Caco-2 (cell line): ENCODE results near the gene TFDP2. TPM values are rescaled to one million over a fixed set of nuclear protein-coding genes. Genes with fewer than 3 reads are reported as not detected.
"Not testable (repeated sequence)": the region's sequence is repeated elsewhere in the genome, so short reads cannot be mapped to it uniquely, and the experiment has no call there.

Source experiments
- BruUV-seq: library from RNA; stranded (reverse); fragments of 400-500 nt; replicated peaks from 2 replicates; lab custom pipeline; 2021; lab: Mats Ljungman, UMichigan
- CTCF ChIA-PET: fragments of 300-600 bp; sonication (Branson Sonifier 250); formaldehyde crosslinking; loops from one replicate; lab custom pipeline; 2022; ENCODE audit warnings: antibody characterized with exemption; lab: Charles Lee
- POLR2A ChIA-PET: fragments of 300-600 bp; sonication (Branson Sonifier 250); formaldehyde crosslinking; loops from one replicate; lab custom pipeline; 2022; ENCODE audit warnings: antibody characterized with exemption; lab: Charles Lee
- DNase-seq, 2 experiments: peaks; one replicate each; pipeline versions ENCODE4 v3.0.0 to v3.0.0-alpha.2; 2020 to 2022
- H3K27me3 ChIP-seq: replicated peaks from 2 replicates; pipeline ENCODE4 v1.6.0; 2011; ENCODE audit warnings: low read length; ENCODE audit not compliant: control insufficient read depth, insufficient read depth
- H3K36me3 ChIP-seq: 2 replicates; pipeline ENCODE4 v1.5.1; 2011; ENCODE audit warnings: low read length; ENCODE audit not compliant: control insufficient read depth, insufficient read depth
- H3K4me1 ChIP-seq: fragments of 250-450 bp; sonication (Bioruptor Pico); 2 replicates; pipeline ENCODE4 v1.5.1; 2020; ENCODE audit warnings: mild to moderate bottlenecking
- H3K4me3 ChIP-seq: 2 replicates; pipeline ENCODE4 v1.5.1; 2011; ENCODE audit warnings: low read depth, mild to moderate bottlenecking, control low read depth, low read length
- H3K9me3 ChIP-seq: fragments of 250-450 bp; sonication (Bioruptor Pico); 2 replicates; pipeline ENCODE4 v1.5.1; 2020; ENCODE audit warnings: mild to moderate bottlenecking, moderate library complexity
- H3K27ac Mint-ChIP-seq: one replicate; pipeline ENCODE4 v1.8.0; 2022; ENCODE audit warnings: mixed read lengths; ENCODE audit not compliant: unreplicated experiment
- H3K27me3 Mint-ChIP-seq: one replicate; pipeline ENCODE4 v1.8.0; 2022; ENCODE audit warnings: mixed read lengths; ENCODE audit not compliant: insufficient read depth, unreplicated experiment
- H3K36me3 Mint-ChIP-seq: one replicate; pipeline ENCODE4 v1.8.0; 2022; ENCODE audit warnings: mild to moderate bottlenecking, mixed read lengths; ENCODE audit not compliant: insufficient read depth, unreplicated experiment
- H3K4me1 Mint-ChIP-seq: one replicate; pipeline ENCODE4 v1.8.0; 2022; ENCODE audit warnings: low read depth, mixed read lengths; ENCODE audit not compliant: unreplicated experiment
- H3K4me3 Mint-ChIP-seq: one replicate; pipeline ENCODE4 v1.8.0; 2022; ENCODE audit warnings: mild to moderate bottlenecking, moderate library complexity, mixed read lengths; ENCODE audit not compliant: unreplicated experiment
- H3K9me3 Mint-ChIP-seq: one replicate; pipeline ENCODE4 v1.8.0; 2022; ENCODE audit warnings: mixed read lengths; ENCODE audit not compliant: unreplicated experiment
- CTCF ChIP-seq, 2 experiments: fragments of 200-600 bp in 1 of 2; IDR thresholded peaks; 1 replicate in 1 of 2; 2 replicates in 1 of 2; pipeline versions ENCODE4 v1.5.1 to v1.8.0; 2011 to 2022; ENCODE audit warnings: antibody characterized with exemption in 1 of 2, control low read depth in 1 of 2, inconsistent platforms in 1 of 2, low read depth in 1 of 2, low read length in 1 of 2, mild to moderate bottlenecking in 1 of 2, moderate library complexity in 1 of 2; ENCODE audit not compliant: insufficient read depth in 1 of 2, severe bottlenecking in 1 of 2, unreplicated experiment in 1 of 2
- intact Hi-C: fragments of 100-400 bp; cut with micrococcal nuclease; formaldehyde crosslinking; loops from one replicate; pipeline ENCODE4 v1.10.0; 2022; ENCODE audit not compliant: unreplicated experiment
- total RNA-seq: library from RNA; stranded (reverse); gene quantifications from 2 replicates; pipeline ENCODE4 v1.2.3, GENCODE V29; 2022

TFDP2 gene
- total RNA-seq, 1 experiment from 2014 or later: 38.6 TPM

- H3K36me3 Mint-ChIP-seq, intact Hi-C loops, H3K4me3 Mint-ChIP-seq, H3K36me3 ChIP-seq, POLR2A ChIA-PET, H3K27ac Mint-ChIP-seq, H3K9me3 ChIP-seq, H3K4me1 Mint-ChIP-seq, CTCF ChIA-PET, H3K4me3 ChIP-seq, H3K27me3 Mint-ChIP-seq, H3K4me1 ChIP-seq, BruUV-seq, DNase-seq, H3K9me3 Mint-ChIP-seq, H3K27me3 ChIP-seq: not testable (repeated sequence)
Measured at GRCh38 chr3:142140608-142141285, 8.6 kb downstream of the TFDP2 start.

- H3K4me3 ChIP-seq, H3K36me3 ChIP-seq, H3K27me3 ChIP-seq, H3K4me1 ChIP-seq, H3K9me3 Mint-ChIP-seq, H3K27ac Mint-ChIP-seq, H3K4me1 Mint-ChIP-seq, H3K36me3 Mint-ChIP-seq, H3K9me3 ChIP-seq, CTCF ChIA-PET, H3K4me3 Mint-ChIP-seq, POLR2A ChIA-PET, DNase-seq, BruUV-seq, H3K27me3 Mint-ChIP-seq, intact Hi-C loops: not testable (repeated sequence)
Measured at GRCh38 chr3:142137089-142137488, 12.3 kb downstream of the TFDP2 start.

- H3K27ac Mint-ChIP-seq: no peak overlapping the region
- no peaks in the 10 kb centered on the region for H3K4me1 Mint-ChIP-seq
- no peak for TF ChIP-seq CTCF (IDR thresholded peaks at IDR 0.05; ENCODE audit: insufficient read depth in 1 of 2, low read depth in 1 of 2, low read length in 1 of 2, severe bottlenecking in 1 of 2, unreplicated experiment in 1 of 2)
- DNase-seq: no peak
- H3K9me3 Mint-ChIP-seq: no peaks in the 10 kb centered on the region
- Histone ChIP-seq H3K9me3 (no peaks in the 10 kb centered on the region), H3K4me1 (no peaks in the 10 kb centered on the region), H3K4me3 (no peak overlapping the region), H3K36me3 (no peaks in the 10 kb centered on the region), H3K27me3 (no peaks in the 10 kb centered on the region)
- intact Hi-C loops: no loop called here
- H3K36me3 Mint-ChIP-seq: no peaks in the 10 kb centered on the region
- H3K4me3 Mint-ChIP-seq: no peak overlapping the region
- POLR2A ChIA-PET: no interaction called here
- no peaks in the 10 kb centered on the region for H3K27me3 Mint-ChIP-seq
- BruUV-seq: no TSS peak
- CTCF ChIA-PET: no interaction called here
Measured at GRCh38 chr3:142134799-142135325, 14.5 kb downstream of the TFDP2 start.

GRCh38 chr3:142129516-142130171 is 19.7 kb downstream of the TFDP2 start:
- no peaks in the 10 kb centered on the region for H3K9me3 Mint-ChIP-seq
- no peaks in the 10 kb centered on the region for H3K36me3 Mint-ChIP-seq
- ChIA-PET CTCF (no interaction called here), POLR2A (no interaction called here)
- H3K27ac Mint-ChIP-seq: no peak overlapping the region
- H3K36me3 ChIP-seq: no peaks in the 10 kb centered on the region
- H3K4me1 Mint-ChIP-seq: no peaks in the 10 kb centered on the region
- BruUV-seq: no TSS peak
- no peaks in the 10 kb centered on the region for H3K4me1 ChIP-seq
- intact Hi-C loops: loop anchor here (5.0 kb wide), 1 partner anchor 107 kb away; no protein-coding TSS in a partner anchor
- no peak for DNase-seq
- no peak overlapping the region for H3K4me3 Mint-ChIP-seq
- H3K27me3 Mint-ChIP-seq: no peaks in the 10 kb centered on the region
- no peaks in the 10 kb centered on the region for H3K9me3 ChIP-seq
- no peak for TF ChIP-seq CTCF (IDR thresholded peaks at IDR 0.05; ENCODE audit: insufficient read depth in 1 of 2, low read depth in 1 of 2, low read length in 1 of 2, severe bottlenecking in 1 of 2, unreplicated experiment in 1 of 2)
- H3K27me3 ChIP-seq: no peaks in the 10 kb centered on the region
- H3K4me3 ChIP-seq: no peak overlapping the region
